Epithelial cell of prostate (primary cell): Measurements from ENCODE around the gene CXCL8.
"Not testable (repeated sequence)": the region's sequence is repeated elsewhere in the genome, so short reads cannot be mapped to it uniquely, and the experiment has no call there.

Experiments
- DNase-seq: peaks from one replicate; pipeline ENCODE4 v3.0.0-alpha.2; 2011; ENCODE audit warnings: low read depth, low spot score
- H3K27ac ChIP-seq: fragments of 450-650 bp; 2 replicates; pipeline ENCODE4 v1.5.1; 2017; ENCODE audit warnings: mild to moderate bottlenecking

The CXCL8 gene

GRCh38 chr4:73742490-73743160, 2.3 kb downstream of the CXCL8 start:
- H3K27ac ChIP-seq = no peak overlapping the region
- DNase-seq = no peak

DNA sequence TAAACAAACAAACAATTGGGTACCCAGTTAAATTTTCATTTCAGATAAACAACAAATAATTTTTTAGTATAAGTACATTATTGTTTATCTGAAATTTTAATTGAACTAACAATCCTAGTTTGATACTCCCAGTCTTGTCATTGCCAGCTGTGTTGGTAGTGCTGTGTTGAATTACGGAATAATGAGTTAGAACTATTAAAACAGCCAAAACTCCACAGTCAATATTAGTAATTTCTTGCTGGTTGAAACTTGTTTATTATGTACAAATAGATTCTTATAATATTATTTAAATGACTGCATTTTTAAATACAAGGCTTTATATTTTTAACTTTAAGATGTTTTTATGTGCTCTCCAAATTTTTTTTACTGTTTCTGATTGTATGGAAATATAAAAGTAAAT, 2.9 kb downstream of the CXCL8 start:
- no peak overlapping the region for H3K27ac ChIP-seq

DNA sequence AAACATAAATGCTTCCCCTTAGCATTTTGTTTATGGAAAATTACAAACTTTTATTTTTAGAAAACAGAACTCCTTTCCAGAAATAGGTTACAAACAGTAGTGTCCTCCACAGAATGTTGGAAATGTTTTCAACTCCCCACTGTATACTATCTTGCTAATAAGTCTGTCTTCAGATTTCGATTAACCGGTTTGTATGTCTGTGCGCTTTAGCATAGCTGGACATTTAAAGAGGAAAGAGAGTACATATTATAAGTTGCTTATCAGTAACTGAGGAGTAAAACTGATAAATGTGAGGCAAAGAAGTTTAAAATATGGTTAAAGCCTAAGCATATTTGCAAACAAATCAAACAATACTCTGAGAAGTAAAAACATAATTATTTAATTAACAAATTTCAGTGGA, 3.4 kb downstream of the CXCL8 start:
- no peak for DNase-seq
- H3K27ac ChIP-seq = no peak overlapping the region

More for the DNA sequence above, 2.9 kb downstream of the CXCL8 start:
- DNase-seq = no peak

GRCh38 chr4:73744203-73744602, 3.8 kb downstream of the CXCL8 start:
- no peak for DNase-seq
- H3K27ac ChIP-seq = no peak overlapping the region

GRCh38 chr4:73750730-73751129, 10.4 kb downstream of the CXCL8 start:
- DNase-seq = no peak
- H3K27ac ChIP-seq = no peak overlapping the region

DNA sequence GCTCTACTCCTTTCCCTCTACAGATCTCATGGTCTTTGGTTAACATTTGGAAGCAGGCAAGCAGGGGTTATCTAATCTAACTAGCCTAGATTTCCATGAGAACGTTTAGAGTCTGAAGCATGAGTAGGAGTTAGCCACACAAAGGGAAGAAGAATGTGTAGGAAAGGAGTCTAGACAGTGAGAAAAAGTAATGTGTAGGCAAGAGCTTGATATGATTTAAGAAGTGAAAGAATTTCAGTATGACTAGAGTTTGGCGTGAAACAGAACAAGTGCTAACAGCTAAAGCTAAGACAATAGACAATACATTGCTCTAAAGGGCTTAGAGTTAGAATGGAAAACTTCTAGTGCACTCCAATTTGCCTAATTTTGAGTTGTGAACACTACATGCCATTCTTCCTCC, 10.8 kb downstream of the CXCL8 start:
- DNase-seq = no peak
- H3K27ac ChIP-seq = no peak overlapping the region

DNA sequence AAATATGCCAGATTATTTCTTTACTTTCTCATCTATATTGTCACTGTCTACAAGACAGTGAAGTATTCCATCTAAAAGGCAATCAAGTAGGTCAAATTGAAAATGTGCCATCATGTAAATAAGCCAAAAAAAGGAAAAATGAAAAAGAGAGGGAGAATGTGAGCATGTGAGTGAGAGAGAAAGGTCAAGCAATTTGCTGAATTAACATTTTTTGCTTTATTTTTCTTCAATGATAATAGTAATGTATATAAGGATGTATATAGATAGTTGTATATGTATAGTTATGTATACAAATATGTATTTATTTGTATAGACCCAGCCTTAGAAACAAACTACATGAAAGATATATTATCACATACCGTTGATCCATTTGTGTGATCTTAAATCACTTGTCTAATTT, 11.5 kb downstream of the CXCL8 start:
- DNase-seq = no peak
- H3K27ac ChIP-seq = no peak overlapping the region

DNA sequence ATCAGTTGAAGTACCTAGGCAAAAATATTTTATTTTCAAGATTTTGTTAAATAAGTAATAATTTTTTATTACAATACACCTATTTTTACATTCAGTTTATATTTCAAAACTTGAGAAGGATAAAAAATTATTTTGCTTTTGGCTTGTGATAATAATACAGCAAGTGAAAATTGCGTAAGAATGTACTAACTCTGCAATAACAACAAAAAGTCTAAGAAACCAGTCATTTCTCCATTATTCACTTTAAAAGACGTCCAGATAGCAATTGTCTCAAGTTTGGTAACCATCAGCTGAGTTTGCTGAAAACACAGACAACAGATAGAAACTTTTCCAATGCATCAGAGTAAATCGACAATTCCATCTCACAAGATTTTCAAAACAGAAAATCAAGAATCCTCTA, 12.1 kb downstream of the CXCL8 start:
- DNase-seq = no peak
- H3K27ac ChIP-seq = no peak overlapping the region

GRCh38 chr4:73753215-73753614, 12.8 kb downstream of the CXCL8 start:
- DNase-seq = no peak
- H3K27ac ChIP-seq = no peak overlapping the region

GRCh38 chr4:73754934-73755333, 14.6 kb downstream of the CXCL8 start:
- no peak for DNase-seq

GRCh38 chr4:73759357-73759756, 19.0 kb downstream of the CXCL8 start:
- DNase-seq = no peak
- H3K27ac ChIP-seq = no peak overlapping the region

More at GRCh38 chr4:73754934-73755333, 14.6 kb downstream of the CXCL8 start:
- H3K27ac ChIP-seq = no peak overlapping the region

- H3K27ac ChIP-seq = no peak overlapping the region
- no peak for DNase-seq
Measured at GRCh38 chr4:73761856-73762255, 21.5 kb downstream of the CXCL8 start.

DNA sequence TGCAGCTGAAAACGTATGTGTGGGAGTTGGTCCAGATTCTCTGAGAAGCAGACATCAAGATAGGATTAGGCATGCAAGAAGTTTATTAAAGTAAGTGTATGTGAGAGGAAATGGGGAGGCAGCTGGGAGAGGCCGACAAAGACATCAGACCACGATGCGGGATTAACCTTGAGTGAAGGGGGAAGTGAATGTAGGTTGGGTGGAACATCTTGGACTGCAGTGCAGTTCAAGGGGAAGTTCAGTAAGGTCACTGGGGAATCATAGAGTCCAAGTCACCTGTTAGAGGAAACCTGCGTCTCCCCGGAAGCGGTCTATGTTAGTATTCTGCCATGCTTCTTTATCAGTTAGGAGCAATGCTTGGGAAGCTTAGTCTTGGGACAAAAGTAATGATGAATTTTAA, 22.0 kb downstream of the CXCL8 start:
- no peak for DNase-seq

GRCh38 chr4:73763877-73764276, 23.5 kb downstream of the CXCL8 start:
- H3K27ac ChIP-seq = no peak overlapping the region
- DNase-seq = no peak

More for the DNA sequence above, 22.0 kb downstream of the CXCL8 start:
- no peak overlapping the region for H3K27ac ChIP-seq

DNA sequence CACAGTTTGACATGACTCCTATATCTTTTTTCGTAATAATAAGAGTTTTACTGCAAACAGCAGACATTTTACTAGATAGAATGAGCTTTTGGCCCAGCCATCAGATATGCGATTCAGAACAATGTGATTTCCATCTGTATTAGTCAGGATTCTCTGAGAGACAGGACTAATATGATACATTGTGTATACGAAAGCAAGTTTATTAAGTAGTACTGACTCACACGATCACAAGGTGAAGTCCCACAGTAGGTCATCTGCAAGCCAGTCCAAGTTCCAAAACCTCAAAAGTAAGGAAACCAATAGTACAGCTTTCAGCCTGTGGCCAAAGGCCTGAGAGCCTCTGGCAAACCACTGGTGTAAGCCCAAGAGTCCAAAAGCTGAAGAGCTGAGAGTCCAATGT, 24.1 kb downstream of the CXCL8 start:
- peak; percentile 70 for DNase-seq
- peak overlapping the region; percentile 14 for H3K27ac ChIP-seq

DNA sequence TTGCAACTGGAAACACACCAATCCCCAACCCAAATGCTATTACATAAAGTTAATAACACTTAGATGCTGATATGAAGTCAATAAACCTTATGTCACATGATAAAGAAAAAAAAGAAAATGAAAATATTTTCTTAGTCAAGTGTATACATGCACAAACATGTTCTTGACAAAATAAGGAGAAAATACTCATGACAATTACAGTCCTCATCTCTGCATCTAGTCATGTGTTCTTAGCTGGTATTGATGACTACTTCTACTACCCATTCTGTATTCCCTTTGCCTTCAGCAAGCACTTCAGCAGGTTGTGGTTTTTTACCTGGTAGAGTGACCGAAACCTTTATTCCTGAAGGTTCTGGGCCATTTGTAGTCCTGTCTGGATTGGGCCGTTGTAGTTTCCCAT, 24.9 kb downstream of the CXCL8 start:
- DNase-seq = peak; percentile 51
- H3K27ac ChIP-seq = peak overlapping the region; percentile 14

DNA sequence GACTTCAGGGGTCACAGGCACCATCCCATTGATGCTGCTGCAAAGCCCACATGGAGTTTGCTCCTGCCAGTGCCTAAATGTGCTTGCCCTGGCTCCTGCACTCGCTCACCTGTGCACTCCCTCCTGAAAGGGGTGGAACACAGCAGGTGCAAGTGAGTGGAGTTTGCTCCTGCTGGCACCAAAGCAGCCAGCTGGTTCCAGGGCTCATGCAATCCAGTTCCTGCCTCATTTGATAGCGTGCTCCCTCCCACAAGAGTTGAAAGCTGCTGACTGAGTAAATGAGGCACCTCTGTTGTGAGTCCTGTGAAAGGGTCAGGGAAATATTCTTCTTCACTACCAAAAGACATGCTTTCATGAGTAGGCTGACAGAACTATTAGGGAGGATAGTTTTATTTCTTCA, 30.5 kb downstream of the CXCL8 start:
- DNase-seq = no peak
- no peak overlapping the region for H3K27ac ChIP-seq

GRCh38 chr4:73772363-73772762, 32.0 kb downstream of the CXCL8 start:
- H3K27ac ChIP-seq = no peak overlapping the region
- DNase-seq = no peak

DNA sequence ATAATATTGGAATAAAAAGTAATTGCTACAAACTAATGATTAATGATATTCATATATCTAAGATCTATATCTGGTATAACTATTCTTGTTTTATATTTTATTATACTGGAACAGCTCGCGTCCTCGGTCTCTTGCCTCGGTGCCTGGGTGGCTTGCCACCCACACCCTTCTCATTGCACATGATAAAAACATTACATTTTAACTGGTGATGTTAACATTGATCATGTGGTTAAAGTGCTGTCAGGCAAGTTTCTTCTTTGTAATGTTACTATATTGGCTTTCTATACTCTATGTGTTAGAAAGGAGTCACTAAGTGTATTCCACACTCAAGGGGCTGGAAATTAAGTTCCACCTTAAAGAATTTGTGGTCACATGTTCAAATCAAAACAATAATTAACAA, 34.0 kb downstream of the CXCL8 start:
- not testable (repeated sequence) for H3K27ac ChIP-seq, DNase-seq

DNA sequence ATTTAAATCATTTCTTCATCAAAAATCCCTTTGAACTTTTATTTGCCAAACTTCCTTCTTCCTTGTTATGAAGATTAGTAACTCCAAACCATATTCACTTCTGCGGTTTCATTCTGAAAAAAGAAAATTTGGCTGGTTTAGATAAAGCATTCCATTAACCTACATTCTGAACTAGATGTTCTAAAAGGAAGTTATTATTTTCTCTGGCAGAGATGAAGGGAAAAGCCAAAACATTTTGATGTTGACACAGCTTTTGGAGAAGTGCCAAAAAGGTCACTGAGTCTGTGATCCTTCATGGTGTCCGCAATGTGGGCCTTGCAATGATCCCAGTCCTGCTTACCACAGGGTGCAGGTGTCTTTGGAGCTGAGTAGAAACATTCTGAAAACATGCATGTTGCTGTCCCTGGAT, 36.0 kb downstream of the CXCL8 start:
- no peak for DNase-seq
- no peak overlapping the region for H3K27ac ChIP-seq

DNA sequence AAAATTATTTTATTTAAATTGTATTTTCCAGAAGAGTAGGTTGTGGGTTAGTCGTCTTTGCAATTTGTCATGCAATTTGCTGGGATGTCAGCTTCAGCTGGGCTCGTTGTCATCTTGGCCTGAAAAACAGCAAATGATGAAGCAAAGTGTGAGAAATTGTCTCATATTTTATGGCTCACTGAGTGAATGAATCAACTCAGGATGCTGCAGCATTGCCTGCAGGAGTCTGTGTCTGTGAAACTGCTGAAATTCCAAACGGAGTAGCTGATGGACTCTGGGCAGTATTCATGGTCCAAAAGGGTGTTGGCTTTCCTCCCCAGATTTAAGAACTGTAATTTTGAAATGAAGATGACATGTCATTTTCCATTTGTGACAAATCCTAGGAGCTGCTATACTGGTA, 37.2 kb downstream of the CXCL8 start:
- H3K27ac ChIP-seq = no peak overlapping the region
- no peak for DNase-seq

- DNase-seq = no peak
- H3K27ac ChIP-seq = no peak overlapping the region
Measured at GRCh38 chr4:73780243-73780642, 39.9 kb downstream of the CXCL8 start.

DNA sequence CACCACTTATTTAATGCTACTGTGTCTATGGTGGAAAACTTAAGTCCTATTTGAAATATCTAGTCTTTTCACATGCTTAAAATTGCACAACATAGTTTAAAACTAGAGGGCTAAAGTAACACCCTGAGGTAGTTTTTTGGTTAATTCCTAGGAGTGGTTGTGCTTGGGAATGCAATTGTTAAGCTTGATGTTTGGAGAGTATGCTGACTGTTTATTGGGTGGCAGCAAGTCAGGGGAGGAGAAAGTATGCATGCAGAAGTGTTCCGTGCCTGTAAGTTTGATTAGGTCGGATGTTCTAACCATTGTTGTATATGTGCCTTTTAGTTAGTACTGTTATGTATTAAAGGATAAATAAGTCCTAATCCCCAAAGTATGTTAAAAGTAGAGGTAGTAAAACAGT, 40.5 kb downstream of the CXCL8 start:
- DNase-seq = no peak
- H3K27ac ChIP-seq = no peak overlapping the region
